HEK293 (cell line): Measurements from ENCODE around the gene KRT5.

ENCODE experiments used
- CTCF ChIP-seq: fragments of 450-650 bp; formaldehyde crosslinking; IDR thresholded peaks from 2 replicates; pipeline ENCODE4 v1.5.1; 2016; ENCODE audit warnings: missing biosample characterization, missing genetic modification characterization
- HOXA7 ChIP-seq: sonication (generic); formaldehyde crosslinking; IDR thresholded peaks from 2 replicates; pipeline ENCODE4 v1.8.1; 2022; ENCODE audit warnings: missing genetic modification reagents, borderline replicate concordance
- KLF1 ChIP-seq: fragments of 450-650 bp; formaldehyde crosslinking; IDR thresholded peaks from 2 replicates; pipeline ENCODE4 v1.5.1; 2016; ENCODE audit warnings: missing biosample characterization, missing genetic modification characterization
- PATZ1 ChIP-seq: fragments of 450-650 bp; formaldehyde crosslinking; IDR thresholded peaks from 2 replicates; pipeline ENCODE4 v1.5.1; 2016; ENCODE audit warnings: missing biosample characterization, missing genetic modification characterization
- TCF7L2 ChIP-seq: IDR thresholded peaks from 2 replicates; pipeline ENCODE4 v1.6.1; 2011; ENCODE audit warnings: low read depth, mild to moderate bottlenecking, inconsistent platforms, low read length, moderate library complexity, borderline replicate concordance
- YY1 ChIP-seq: fragments of 450-650 bp; formaldehyde crosslinking; IDR thresholded peaks from 2 replicates; pipeline ENCODE4 v1.5.1; 2018; ENCODE audit warnings: missing biosample characterization, missing genetic modification characterization
- ZEB2 ChIP-seq: fragments of 450-650 bp; formaldehyde crosslinking; IDR thresholded peaks from 2 replicates; pipeline ENCODE4 v1.5.1; 2016; ENCODE audit warnings: missing biosample characterization, missing genetic modification characterization

- TF ChIP-seq HOXA7 = no peak
- no peak for TF ChIP-seq CTCF (tag by site-specific recombination)
- TF ChIP-seq KLF1 = no peak
- no peak for TF ChIP-seq TCF7L2
- no peak for TF ChIP-seq ZEB2
- TF ChIP-seq YY1 (tag by site-specific recombination) = no peak
- TF ChIP-seq PATZ1 = no peak
Measured at GRCh38 chr12:52486166-52487105, 33.8 kb downstream of the KRT5 start.
